Measurements from ENCODE around the gene XRCC5.

- no peak for TF ChIP-seq CTCF (IDR thresholded peaks at IDR 0.05)
- TF ChIP-seq ZFX (IDR thresholded peaks at IDR 0.05; ENCODE audit: borderline replicate concordance): no peak
These were observed 83.0 kb downstream of the XRCC5 start for GRCh38 chr2:216192181-216192580.
